HL-60 (cell line): ENCODE measurements around the gene NUDT16.

Experiments
- DNase-seq, 2 experiments: peaks; one replicate each; pipeline ENCODE4 v3.0.0-alpha.2; 2010 to 2020; ENCODE audit warnings: low read depth in 1 of 2, low spot score in 1 of 2
- H3K27ac ChIP-seq: fragments of 250-450 bp; sonication (Bioruptor Pico); replicated peaks from 2 replicates; pipeline ENCODE4 v1.5.1; 2020; ENCODE audit warnings: mild to moderate bottlenecking, moderate library complexity
- H3K27me3 ChIP-seq: fragments of 250-450 bp; sonication (Bioruptor Pico); 2 replicates; pipeline ENCODE4 v1.5.1; 2021; ENCODE audit warnings: mild to moderate bottlenecking, moderate library complexity; ENCODE audit not compliant: insufficient read depth, poor library complexity, severe bottlenecking
- H3K4me3 ChIP-seq: replicated peaks from 2 replicates; pipeline ENCODE4 v1.5.1; 2011; ENCODE audit warnings: mild to moderate bottlenecking, control low read depth, low read length; ENCODE audit not compliant: insufficient read depth
- SPI1 ChIP-seq: IDR thresholded peaks from 2 replicates; pipeline ENCODE4 v1.6.1; 2012; ENCODE audit warnings: low read depth, mild to moderate bottlenecking, borderline replicate concordance
- TF ChIP-seq, protein P1 (sequence below): IDR thresholded peaks from 2 replicates; pipeline ENCODE4 v1.6.1; 2012; ENCODE audit warnings: low read depth; ENCODE audit not compliant: insufficient replicate concordance

The NUDT16 gene

DNA sequence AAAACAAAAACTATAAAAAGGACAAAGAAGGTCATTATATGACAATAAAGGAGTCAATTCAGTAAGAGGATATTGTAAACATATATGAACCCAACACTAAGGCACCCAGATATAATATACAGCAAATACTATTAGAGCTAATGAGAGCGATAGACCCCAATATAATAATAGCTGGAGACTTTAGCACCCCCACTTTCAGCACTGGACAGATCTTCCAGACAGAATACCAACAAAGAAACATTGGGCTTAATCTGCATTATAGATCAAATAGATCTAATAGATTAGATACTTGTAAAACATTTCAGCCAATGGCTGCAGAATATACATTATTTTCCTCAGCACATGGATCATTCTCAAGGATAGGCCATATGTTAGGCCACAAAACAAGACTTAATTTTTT lies 53.4 kb downstream of the NUDT16 start:
- no peak for DNase-seq
- TF ChIP-seq, protein P1, sequence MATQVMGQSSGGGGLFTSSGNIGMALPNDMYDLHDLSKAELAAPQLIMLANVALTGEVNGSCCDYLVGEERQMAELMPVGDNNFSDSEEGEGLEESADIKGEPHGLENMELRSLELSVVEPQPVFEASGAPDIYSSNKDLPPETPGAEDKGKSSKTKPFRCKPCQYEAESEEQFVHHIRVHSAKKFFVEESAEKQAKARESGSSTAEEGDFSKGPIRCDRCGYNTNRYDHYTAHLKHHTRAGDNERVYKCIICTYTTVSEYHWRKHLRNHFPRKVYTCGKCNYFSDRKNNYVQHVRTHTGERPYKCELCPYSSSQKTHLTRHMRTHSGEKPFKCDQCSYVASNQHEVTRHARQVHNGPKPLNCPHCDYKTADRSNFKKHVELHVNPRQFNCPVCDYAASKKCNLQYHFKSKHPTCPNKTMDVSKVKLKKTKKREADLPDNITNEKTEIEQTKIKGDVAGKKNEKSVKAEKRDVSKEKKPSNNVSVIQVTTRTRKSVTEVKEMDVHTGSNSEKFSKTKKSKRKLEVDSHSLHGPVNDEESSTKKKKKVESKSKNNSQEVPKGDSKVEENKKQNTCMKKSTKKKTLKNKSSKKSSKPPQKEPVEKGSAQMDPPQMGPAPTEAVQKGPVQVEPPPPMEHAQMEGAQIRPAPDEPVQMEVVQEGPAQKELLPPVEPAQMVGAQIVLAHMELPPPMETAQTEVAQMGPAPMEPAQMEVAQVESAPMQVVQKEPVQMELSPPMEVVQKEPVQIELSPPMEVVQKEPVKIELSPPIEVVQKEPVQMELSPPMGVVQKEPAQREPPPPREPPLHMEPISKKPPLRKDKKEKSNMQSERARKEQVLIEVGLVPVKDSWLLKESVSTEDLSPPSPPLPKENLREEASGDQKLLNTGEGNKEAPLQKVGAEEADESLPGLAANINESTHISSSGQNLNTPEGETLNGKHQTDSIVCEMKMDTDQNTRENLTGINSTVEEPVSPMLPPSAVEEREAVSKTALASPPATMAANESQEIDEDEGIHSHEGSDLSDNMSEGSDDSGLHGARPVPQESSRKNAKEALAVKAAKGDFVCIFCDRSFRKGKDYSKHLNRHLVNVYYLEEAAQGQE: peak; percentile 88
- TF ChIP-seq SPI1: no peak
- H3K27ac ChIP-seq: no peak overlapping the region

More for the DNA sequence above, 53.4 kb downstream of the NUDT16 start:
- H3K4me3 ChIP-seq: no peak overlapping the region
- H3K27me3 ChIP-seq: no peaks in the 10 kb centered on the region
